ENCODE data around the gene LAMB1. TPM values are rescaled to one million over a fixed set of nuclear protein-coding genes. Genes with fewer than 3 reads are reported as not detected.

LAMB1 gene
- total and polyA plus RNA-seq, 4 donors: 95.9 to 285 (median 173) TPM

GRCh38 chr7:107877731-107878382, 125.1 kb downstream of the LAMB1 start:
- H3K4me1 ChIP-seq (ENCODE audit: control insufficient read depth in 5 of 5, insufficient read depth in 5 of 5, low read length in 5 of 5): peaks cover 0 to 3% (median 0%) of the 10 kb centered on the region in 5 donors
- no peak overlapping the region for H3K27ac ChIP-seq (ENCODE audit: low read depth in 1 of 2, low read length in 1 of 2)
- H3K27me3 ChIP-seq (ENCODE audit: control insufficient read depth in 3 of 3, insufficient read depth in 3 of 3, low read length in 2 of 3): no peaks in the 10 kb centered on the region
- no peaks in the 10 kb centered on the region for H3K36me3 ChIP-seq (ENCODE audit: control insufficient read depth in 4 of 4, insufficient read depth in 4 of 4, low read length in 4 of 4)
- WGBS, 2 donors: 62 to 82% methylated on average over 5 of the region's 5 CpGs
- H3K9me3 ChIP-seq (ENCODE audit: control insufficient read depth in 4 of 4, insufficient read depth in 3 of 4, low read length in 3 of 4): no peaks in the 10 kb centered on the region
- no peak for TF ChIP-seq CTCF (IDR thresholded peaks at IDR 0.05; ENCODE audit: control extremely low read depth, extremely low read depth)
- ATAC-seq (ENCODE audit: insufficient read depth, low FRiP score): no peak
- no peak overlapping the region for H3K4me3 ChIP-seq
- peak in 1 of 3 donors; percentile 29 for DNase-seq
- H3K9ac ChIP-seq (ENCODE audit: insufficient read depth in 1 of 2, low read length in 2 of 2): no peak overlapping the region

GRCh38 chr7:107876916-107877315, 126.0 kb downstream of the LAMB1 start:
- Histone ChIP-seq H3K27ac (ENCODE audit: low read depth in 1 of 2, low read length in 1 of 2) (no peak overlapping the region), H3K27me3 (ENCODE audit: control insufficient read depth in 3 of 3, insufficient read depth in 3 of 3, low read length in 2 of 3) (no peaks in the 10 kb centered on the region), H3K36me3 (ENCODE audit: control insufficient read depth in 4 of 4, insufficient read depth in 4 of 4, low read length in 4 of 4) (no peaks in the 10 kb centered on the region), H3K4me1 (ENCODE audit: control insufficient read depth in 5 of 5, insufficient read depth in 5 of 5, low read length in 5 of 5) (peaks cover 0 to 3% (median 0%) of the 10 kb centered on the region in 5 donors), H3K9me3 (ENCODE audit: control insufficient read depth in 4 of 4, insufficient read depth in 3 of 4, low read length in 3 of 4) (no peaks in the 10 kb centered on the region), H3K4me3 (no peak overlapping the region), H3K9ac (ENCODE audit: insufficient read depth in 1 of 2, low read length in 2 of 2) (no peak overlapping the region)
- ATAC-seq (ENCODE audit: insufficient read depth, low FRiP score) (no peak), DNase-seq (peak in 2 of 3 donors; percentile 34 to 54)
- TF ChIP-seq CTCF (IDR thresholded peaks at IDR 0.05; ENCODE audit: control extremely low read depth, extremely low read depth): no peak
- 44 to 46% methylated on average over 2 of the region's 2 CpGs for WGBS, 2 donors

- Histone ChIP-seq H3K36me3 (ENCODE audit: control insufficient read depth in 4 of 4, insufficient read depth in 4 of 4, low read length in 4 of 4) (no peaks in the 10 kb centered on the region), H3K27ac (ENCODE audit: low read depth in 1 of 2, low read length in 1 of 2) (no peak overlapping the region), H3K9me3 (ENCODE audit: control insufficient read depth in 4 of 4, insufficient read depth in 3 of 4, low read length in 3 of 4) (no peaks in the 10 kb centered on the region), H3K9ac (ENCODE audit: insufficient read depth in 1 of 2, low read length in 2 of 2) (no peak overlapping the region), H3K4me3 (no peak overlapping the region), H3K4me1 (ENCODE audit: control insufficient read depth in 5 of 5, insufficient read depth in 5 of 5, low read length in 5 of 5) (peaks cover 0 to 3% (median 0%) of the 10 kb centered on the region in 5 donors), H3K27me3 (ENCODE audit: control insufficient read depth in 3 of 3, insufficient read depth in 3 of 3, low read length in 2 of 3) (no peaks in the 10 kb centered on the region)
- TF ChIP-seq CTCF (IDR thresholded peaks at IDR 0.05; ENCODE audit: control extremely low read depth, extremely low read depth): peak; percentile 60
- 20 to 29% methylated on average over 6 of the region's 6 CpGs for WGBS, 2 donors
- DNase-seq (peak; percentile 56 to 82 (median 77)), ATAC-seq (ENCODE audit: insufficient read depth, low FRiP score) (peak; percentile 70)
Measured at GRCh38 chr7:107874605-107875446, 128.1 kb downstream of the LAMB1 start.

Data from lung (tissue), 12 donors.